A549 (cell line): Measurements from ENCODE around the gene OOSP2.

Experiments
- BCL3 ChIP-seq: fragments of >200 bp; sonication (Bioruptor Twin); formaldehyde crosslinking; IDR thresholded peaks from 3 replicates; pipeline ENCODE4 v1.6.1; 2016
- CTCF ChIP-seq: fragments of >200 bp; sonication (Bioruptor Twin); formaldehyde crosslinking; IDR thresholded peaks from 3 replicates; pipeline ENCODE4 v1.5.1; 2016
- EP300 ChIP-seq, 2 experiments: fragments of >200 bp; sonication (Bioruptor Twin); formaldehyde crosslinking; IDR thresholded peaks; 2 replicates in 1 of 2; 3 replicates in 1 of 2; pipeline ENCODE4 v1.6.1; 2016 to 2017
- PHF8 ChIP-seq: fragments of 200-600 bp; sonication (generic); IDR thresholded peaks from 2 replicates; pipeline ENCODE4 v1.6.1; 2016; ENCODE audit warnings: low read depth, mild to moderate bottlenecking, antibody characterized with exemption, moderate library complexity, borderline replicate concordance
- SREBF2 ChIP-seq: fragments of 450-650 bp; IDR thresholded peaks from 2 replicates; pipeline ENCODE4 v1.6.1; 2014; ENCODE audit warnings: mild to moderate bottlenecking, moderate library complexity
- USF2 ChIP-seq: fragments of 450-650 bp; IDR thresholded peaks from 2 replicates; pipeline ENCODE4 v1.6.1; 2014; ENCODE audit warnings: antibody characterized with exemption

- TF ChIP-seq CTCF, result no peak
- TF ChIP-seq PHF8, result no peak
- no peak for TF ChIP-seq BCL3
- no peak for TF ChIP-seq SREBF2
- TF ChIP-seq EP300 (IDR thresholded peaks at IDR 0.05), result no peak
- TF ChIP-seq USF2, result no peak
These were observed 11.1 kb upstream of the OOSP2 start for GRCh38 chr11:60029015-60029632.
